ENCODE results near the gene PTMS. TPM values are rescaled to one million over a fixed set of nuclear protein-coding genes. Genes with fewer than 3 reads are reported as not detected.

The PTMS gene
- total and polyA plus RNA-seq, 4 donors: 358 to 584 (median 473) TPM

DNA sequence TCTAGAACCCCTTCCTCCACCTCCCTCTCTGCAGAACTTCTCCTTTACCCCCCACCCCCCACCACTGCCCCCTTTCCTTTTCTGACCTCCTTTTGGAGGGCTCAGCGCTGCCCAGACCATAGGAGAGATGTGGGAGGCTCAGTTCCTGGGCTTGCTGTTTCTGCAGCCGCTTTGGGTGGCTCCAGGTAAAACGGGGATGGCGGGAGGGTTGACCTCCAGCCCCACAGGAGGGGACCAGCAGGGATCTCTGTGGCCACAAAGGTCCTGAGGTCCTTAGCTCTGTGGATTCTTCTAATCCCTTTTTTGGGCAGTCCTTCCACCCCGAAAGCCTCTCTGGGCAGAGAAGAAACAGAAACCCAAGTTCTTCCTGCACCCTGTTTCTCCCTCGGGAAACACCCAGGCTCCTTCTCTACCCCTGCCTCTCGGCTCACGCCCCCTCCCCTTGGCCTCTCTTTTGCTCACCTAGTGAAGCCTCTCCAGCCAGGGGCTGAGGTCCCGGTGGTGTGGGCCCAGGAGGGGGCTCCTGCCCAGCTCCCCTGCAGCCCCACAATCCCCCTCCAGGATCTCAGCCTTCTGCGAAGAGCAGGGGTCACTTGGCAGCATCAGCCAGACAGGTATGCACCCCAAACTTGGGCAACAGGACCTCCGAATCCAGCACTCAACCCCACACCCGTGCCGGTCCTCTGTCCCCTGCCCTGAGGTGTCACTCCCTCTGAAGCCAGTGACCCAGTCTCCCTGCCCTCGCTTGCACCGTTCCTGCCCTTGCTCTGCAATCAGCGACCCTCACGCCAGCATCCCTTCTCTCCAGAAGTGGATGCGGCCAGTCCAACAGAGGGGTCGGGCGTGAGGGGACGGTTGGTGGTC lies 6.8 kb downstream of the PTMS start:
- no peaks in the 10 kb centered on the region for H3K4me1 ChIP-seq (ENCODE audit: control insufficient read depth in 1 of 2, insufficient read depth in 2 of 2, low read length in 2 of 2)

DNA sequence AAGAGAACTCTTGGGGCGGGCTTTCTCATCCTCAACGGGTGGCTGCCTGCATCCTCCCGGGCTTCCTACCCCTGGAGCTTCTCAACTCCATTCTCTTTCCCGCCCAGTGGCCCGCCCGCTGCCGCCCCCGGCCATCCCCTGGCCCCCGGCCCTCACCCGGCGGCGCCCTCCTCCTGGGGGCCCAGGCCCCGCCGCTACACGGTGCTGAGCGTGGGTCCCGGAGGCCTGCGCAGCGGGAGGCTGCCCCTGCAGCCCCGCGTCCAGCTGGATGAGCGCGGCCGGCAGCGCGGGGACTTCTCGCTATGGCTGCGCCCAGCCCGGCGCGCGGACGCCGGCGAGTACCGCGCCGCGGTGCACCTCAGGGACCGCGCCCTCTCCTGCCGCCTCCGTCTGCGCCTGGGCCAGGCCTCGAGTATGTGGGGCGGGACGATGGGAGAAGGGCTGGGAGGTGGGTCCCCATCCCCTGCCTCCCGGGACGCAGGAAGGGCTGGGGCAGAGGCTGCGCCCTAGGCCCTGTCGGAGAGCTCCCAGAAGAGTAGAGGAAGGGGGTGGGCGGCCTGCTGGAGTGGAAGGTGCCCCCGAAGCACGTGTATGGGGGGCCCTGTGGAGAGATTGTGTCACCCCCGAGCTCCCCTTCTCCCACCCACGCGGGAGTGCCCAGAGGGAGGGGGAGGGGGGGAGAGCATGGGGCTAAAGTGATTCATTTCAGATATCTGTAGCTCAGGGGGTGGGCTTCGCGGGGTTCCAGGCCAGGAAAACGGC lies 7.6 kb downstream of the PTMS start:
- H3K9me3 ChIP-seq (ENCODE audit: control insufficient read depth, low read length): no peaks in the 10 kb centered on the region
- 60% methylated on average over 52 to 60 of the region's 60 CpGs for WGBS, 2 donors
- DNase-seq: no peak
- no peak overlapping the region for H3K4me3 ChIP-seq (ENCODE audit: low read length in 2 of 2)
- peaks cover 0 to 5% of the 10 kb centered on the region in 2 donors for H3K36me3 ChIP-seq (ENCODE audit: control insufficient read depth in 1 of 2, insufficient read depth in 2 of 2, low read length in 1 of 2)
- ATAC-seq (ENCODE audit: low FRiP score): no peak
- H3K27me3 ChIP-seq (ENCODE audit: control insufficient read depth in 1 of 2, insufficient read depth in 2 of 2, low read length in 1 of 2): no peaks in the 10 kb centered on the region
- no peak overlapping the region for H3K27ac ChIP-seq (ENCODE audit: low read depth in 1 of 2, low read length in 2 of 2)
- no peaks in the 10 kb centered on the region for H3K4me1 ChIP-seq (ENCODE audit: control insufficient read depth in 1 of 2, insufficient read depth in 2 of 2, low read length in 2 of 2)
- intact Hi-C loops (cut with DNase I): loop anchor here in 1 of 2 donors (10.0 kb wide), 1 partner anchor 159 kb away; no protein-coding TSS in a partner anchor

More for the DNA sequence above, 6.8 kb downstream of the PTMS start:
- intact Hi-C loops (cut with DNase I): loop anchor here in 1 of 2 donors (10.0 kb wide), 1 partner anchor 158 kb away; no protein-coding TSS in a partner anchor
- Histone ChIP-seq H3K4me3 (ENCODE audit: low read length in 2 of 2) (no peak overlapping the region), H3K36me3 (ENCODE audit: control insufficient read depth in 1 of 2, insufficient read depth in 2 of 2, low read length in 1 of 2) (peaks cover 0 to 5% of the 10 kb centered on the region in 2 donors), H3K9me3 (ENCODE audit: control insufficient read depth, low read length) (no peaks in the 10 kb centered on the region), H3K27ac (ENCODE audit: low read depth in 1 of 2, low read length in 2 of 2) (no peak overlapping the region), H3K27me3 (ENCODE audit: control insufficient read depth in 1 of 2, insufficient read depth in 2 of 2, low read length in 1 of 2) (no peaks in the 10 kb centered on the region)
- ATAC-seq (ENCODE audit: low FRiP score): no peak
- 80 to 81% methylated on average over 21 of the region's 21 CpGs for WGBS, 2 donors
- no peak for DNase-seq

DNA sequence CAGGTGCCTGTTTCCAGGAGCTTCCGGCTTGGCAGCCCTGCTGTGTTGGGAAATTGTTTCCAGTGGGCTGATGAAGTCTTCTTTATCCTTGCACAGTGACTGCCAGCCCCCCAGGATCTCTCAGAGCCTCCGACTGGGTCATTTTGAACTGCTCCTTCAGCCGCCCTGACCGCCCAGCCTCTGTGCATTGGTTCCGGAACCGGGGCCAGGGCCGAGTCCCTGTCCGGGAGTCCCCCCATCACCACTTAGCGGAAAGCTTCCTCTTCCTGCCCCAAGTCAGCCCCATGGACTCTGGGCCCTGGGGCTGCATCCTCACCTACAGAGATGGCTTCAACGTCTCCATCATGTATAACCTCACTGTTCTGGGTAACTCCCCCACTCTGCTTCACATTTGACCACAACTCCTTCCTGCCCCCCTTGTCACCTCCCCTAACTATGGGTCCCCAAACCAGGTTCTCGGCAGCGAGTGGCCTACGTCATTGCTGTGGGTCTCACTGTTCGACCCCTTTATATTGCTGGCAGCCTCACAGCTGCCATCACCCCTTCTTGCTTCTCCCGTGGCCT lies 8.4 kb downstream of the PTMS start:
- Histone ChIP-seq H3K4me1 (ENCODE audit: control insufficient read depth in 1 of 2, insufficient read depth in 2 of 2, low read length in 2 of 2) (no peaks in the 10 kb centered on the region), H3K9me3 (ENCODE audit: control insufficient read depth, low read length) (no peaks in the 10 kb centered on the region), H3K27ac (ENCODE audit: low read depth in 1 of 2, low read length in 2 of 2) (no peak overlapping the region), H3K36me3 (ENCODE audit: control insufficient read depth in 1 of 2, insufficient read depth in 2 of 2, low read length in 1 of 2) (peaks cover 0 to 5% of the 10 kb centered on the region in 2 donors), H3K27me3 (ENCODE audit: control insufficient read depth in 1 of 2, insufficient read depth in 2 of 2, low read length in 1 of 2) (no peaks in the 10 kb centered on the region), H3K4me3 (ENCODE audit: low read length in 2 of 2) (no peak overlapping the region)
- ATAC-seq (ENCODE audit: low FRiP score) (no peak), DNase-seq (no peak)
- 89 to 94% methylated on average over 15 of the region's 15 CpGs for WGBS, 2 donors
- intact Hi-C loops (cut with DNase I): loop anchor here (5.0 to 10.0 kb wide), 3 partner anchors 37 to 160 kb away; no protein-coding TSS in a partner anchor

DNA sequence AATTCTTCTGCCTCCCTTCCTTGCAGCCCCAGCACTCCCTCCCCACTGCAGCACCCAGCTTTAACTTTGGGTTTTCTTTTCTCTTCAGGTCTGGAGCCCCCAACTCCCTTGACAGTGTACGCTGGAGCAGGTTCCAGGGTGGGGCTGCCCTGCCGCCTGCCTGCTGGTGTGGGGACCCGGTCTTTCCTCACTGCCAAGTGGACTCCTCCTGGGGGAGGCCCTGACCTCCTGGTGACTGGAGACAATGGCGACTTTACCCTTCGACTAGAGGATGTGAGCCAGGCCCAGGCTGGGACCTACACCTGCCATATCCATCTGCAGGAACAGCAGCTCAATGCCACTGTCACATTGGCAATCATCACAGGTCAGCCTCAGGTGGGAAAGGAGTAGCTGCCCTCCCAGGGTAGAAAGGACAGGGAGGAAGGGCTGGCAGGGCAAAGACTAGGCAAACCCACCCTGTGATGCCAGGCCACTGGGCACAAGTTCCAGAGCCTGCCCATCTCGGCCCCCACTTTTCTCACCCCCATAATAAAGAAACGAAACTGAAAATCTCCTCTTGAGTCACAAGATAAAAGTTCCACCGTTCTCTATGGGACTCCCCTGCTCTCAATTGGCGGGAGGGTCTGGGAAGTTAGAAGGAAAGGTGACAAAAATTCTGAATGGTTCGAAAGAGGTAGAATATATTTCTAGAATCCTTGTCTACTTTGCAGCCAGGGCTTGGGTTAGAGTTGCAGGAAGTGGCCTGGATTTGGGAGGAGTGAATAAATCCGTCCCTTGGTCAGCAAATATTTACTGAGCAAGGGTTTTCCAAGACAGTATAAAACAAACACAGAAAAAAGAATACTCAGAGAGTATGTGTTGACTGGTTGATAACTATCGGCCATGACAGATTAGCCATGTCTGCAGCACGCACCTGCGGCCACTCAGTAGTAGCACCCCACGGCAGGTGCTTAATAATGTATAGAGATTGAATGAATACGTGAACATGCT lies 9.3 kb downstream of the PTMS start:
- no peaks in the 10 kb centered on the region for H3K9me3 ChIP-seq (ENCODE audit: control insufficient read depth, low read length)
- DNase-seq: no peak
- no peak overlapping the region for H3K27ac ChIP-seq (ENCODE audit: low read depth in 1 of 2, low read length in 2 of 2)
- no peak overlapping the region for H3K4me3 ChIP-seq (ENCODE audit: low read length in 2 of 2)
- no peaks in the 10 kb centered on the region for H3K27me3 ChIP-seq (ENCODE audit: control insufficient read depth in 1 of 2, insufficient read depth in 2 of 2, low read length in 1 of 2)
- intact Hi-C loops (cut with DNase I): loop anchor here (5.0 to 10.0 kb wide), 3 partner anchors 38 to 161 kb away; no protein-coding TSS in a partner anchor
- no peaks in the 10 kb centered on the region for H3K4me1 ChIP-seq (ENCODE audit: control insufficient read depth in 1 of 2, insufficient read depth in 2 of 2, low read length in 2 of 2)
- 82 to 85% methylated on average over 16 of the region's 16 CpGs for WGBS, 2 donors
- no peaks in the 10 kb centered on the region for H3K36me3 ChIP-seq (ENCODE audit: control insufficient read depth in 1 of 2, insufficient read depth in 2 of 2, low read length in 1 of 2)
- no peak for ATAC-seq (ENCODE audit: low FRiP score)

DNA sequence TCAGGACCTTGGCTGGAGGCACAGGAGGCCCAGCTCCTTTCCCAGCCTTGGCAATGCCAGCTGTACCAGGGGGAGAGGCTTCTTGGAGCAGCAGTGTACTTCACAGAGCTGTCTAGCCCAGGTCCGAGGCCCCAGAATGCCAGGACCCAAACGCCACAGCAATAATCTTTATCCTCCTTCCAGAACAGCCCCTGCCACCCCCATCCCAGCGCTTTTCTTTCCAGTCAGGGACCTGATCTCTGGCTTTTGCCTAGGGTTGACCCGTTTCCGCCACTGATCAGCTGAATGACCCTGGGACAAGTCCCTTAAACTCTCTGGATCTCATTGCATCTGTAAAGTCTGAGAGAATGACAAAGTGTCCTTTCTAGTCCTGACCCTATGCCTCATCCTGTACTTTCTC lies 11.2 kb downstream of the PTMS start:
- 90 to 95% methylated on average over 5 of the region's 5 CpGs for WGBS, 2 donors

GRCh38 chr12:6778217-6778573 lies 12.0 kb downstream of the PTMS start:
- Histone ChIP-seq H3K4me3 (ENCODE audit: low read length in 2 of 2) (no peak overlapping the region), H3K9me3 (ENCODE audit: control insufficient read depth, low read length) (no peaks in the 10 kb centered on the region), H3K27me3 (ENCODE audit: control insufficient read depth in 1 of 2, insufficient read depth in 2 of 2, low read length in 1 of 2) (no peaks in the 10 kb centered on the region), H3K27ac (ENCODE audit: low read depth in 1 of 2, low read length in 2 of 2) (peak overlapping the region in 1 of 2 donors; percentile 2), H3K36me3 (ENCODE audit: control insufficient read depth in 1 of 2, insufficient read depth in 2 of 2, low read length in 1 of 2) (no peaks in the 10 kb centered on the region), H3K4me1 (ENCODE audit: control insufficient read depth in 1 of 2, insufficient read depth in 2 of 2, low read length in 2 of 2) (no peaks in the 10 kb centered on the region)
- DNase-seq (peak in 1 of 2 donors; percentile 81), ATAC-seq (ENCODE audit: low FRiP score) (peak; percentile 58)
- WGBS, 2 donors: 4 to 6% methylated on average over 14 of the region's 14 CpGs
- intact Hi-C loops (cut with DNase I): loop anchor here (2.0 to 10.0 kb wide), 4 partner anchors 25 to 163 kb away; partner anchors contain the start of gene MLF2 (in 1 of the 2)

More for the DNA sequence above, 11.2 kb downstream of the PTMS start:
- Histone ChIP-seq H3K4me3 (ENCODE audit: low read length in 2 of 2) (no peak overlapping the region), H3K36me3 (ENCODE audit: control insufficient read depth in 1 of 2, insufficient read depth in 2 of 2, low read length in 1 of 2) (no peaks in the 10 kb centered on the region), H3K27me3 (ENCODE audit: control insufficient read depth in 1 of 2, insufficient read depth in 2 of 2, low read length in 1 of 2) (no peaks in the 10 kb centered on the region), H3K4me1 (ENCODE audit: control insufficient read depth in 1 of 2, insufficient read depth in 2 of 2, low read length in 2 of 2) (no peaks in the 10 kb centered on the region), H3K27ac (ENCODE audit: low read depth in 1 of 2, low read length in 2 of 2) (no peak overlapping the region), H3K9me3 (ENCODE audit: control insufficient read depth, low read length) (no peaks in the 10 kb centered on the region)
- intact Hi-C loops (cut with DNase I): loop anchor here (5.0 to 10.0 kb wide), 3 partner anchors 40 to 163 kb away; no protein-coding TSS in a partner anchor
- DNase-seq: no peak
- no peak for ATAC-seq (ENCODE audit: low FRiP score)

- 3% methylated on average over 29 to 35 of the region's 35 CpGs for WGBS, 2 donors
- DNase-seq (peak; percentile 95 to 97), ATAC-seq (ENCODE audit: low FRiP score) (peak; percentile 96)
- H3K4me3 ChIP-seq (ENCODE audit: low read length in 2 of 2): peak overlapping the region in 1 of 2 donors; percentile 14
- no peaks in the 10 kb centered on the region for H3K9me3 ChIP-seq (ENCODE audit: control insufficient read depth, low read length)
- H3K27ac ChIP-seq (ENCODE audit: low read depth in 1 of 2, low read length in 2 of 2): peak overlapping the region in 1 of 2 donors; percentile 2
- no peaks in the 10 kb centered on the region for H3K4me1 ChIP-seq (ENCODE audit: control insufficient read depth in 1 of 2, insufficient read depth in 2 of 2, low read length in 2 of 2)
- no peaks in the 10 kb centered on the region for H3K27me3 ChIP-seq (ENCODE audit: control insufficient read depth in 1 of 2, insufficient read depth in 2 of 2, low read length in 1 of 2)
- intact Hi-C loops (cut with DNase I): loop anchor here (1.0 to 10.0 kb wide), 5 partner anchors 26 to 164 kb away; partner anchors contain the start of gene MLF2 (in 2 of the 2)
- no peaks in the 10 kb centered on the region for H3K36me3 ChIP-seq (ENCODE audit: control insufficient read depth in 1 of 2, insufficient read depth in 2 of 2, low read length in 1 of 2)
Measured at GRCh38 chr12:6778574-6779550, 12.7 kb downstream of the PTMS start.
